ENCODE data around the gene BMPER.

BMPER gene

DNA sequence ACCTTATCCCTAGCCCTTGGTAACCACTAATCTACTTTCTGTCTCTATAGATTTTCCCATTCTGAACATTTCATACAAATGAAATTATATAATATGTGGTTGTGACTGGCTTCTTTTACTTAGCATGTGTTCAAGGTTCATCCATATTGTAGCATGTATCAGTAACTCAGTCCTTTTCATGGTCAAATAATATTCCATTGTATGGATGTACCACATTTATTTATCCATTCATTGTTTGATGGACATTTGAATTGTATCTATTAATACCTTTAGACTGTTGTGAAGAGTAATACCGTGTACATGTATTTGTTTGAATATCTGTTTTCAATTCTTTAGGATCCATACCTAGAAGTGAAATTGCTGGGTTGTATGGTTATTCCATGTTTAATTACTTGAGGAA, 210.2 kb downstream of the BMPER start:
- TF ChIP-seq, protein P1, sequence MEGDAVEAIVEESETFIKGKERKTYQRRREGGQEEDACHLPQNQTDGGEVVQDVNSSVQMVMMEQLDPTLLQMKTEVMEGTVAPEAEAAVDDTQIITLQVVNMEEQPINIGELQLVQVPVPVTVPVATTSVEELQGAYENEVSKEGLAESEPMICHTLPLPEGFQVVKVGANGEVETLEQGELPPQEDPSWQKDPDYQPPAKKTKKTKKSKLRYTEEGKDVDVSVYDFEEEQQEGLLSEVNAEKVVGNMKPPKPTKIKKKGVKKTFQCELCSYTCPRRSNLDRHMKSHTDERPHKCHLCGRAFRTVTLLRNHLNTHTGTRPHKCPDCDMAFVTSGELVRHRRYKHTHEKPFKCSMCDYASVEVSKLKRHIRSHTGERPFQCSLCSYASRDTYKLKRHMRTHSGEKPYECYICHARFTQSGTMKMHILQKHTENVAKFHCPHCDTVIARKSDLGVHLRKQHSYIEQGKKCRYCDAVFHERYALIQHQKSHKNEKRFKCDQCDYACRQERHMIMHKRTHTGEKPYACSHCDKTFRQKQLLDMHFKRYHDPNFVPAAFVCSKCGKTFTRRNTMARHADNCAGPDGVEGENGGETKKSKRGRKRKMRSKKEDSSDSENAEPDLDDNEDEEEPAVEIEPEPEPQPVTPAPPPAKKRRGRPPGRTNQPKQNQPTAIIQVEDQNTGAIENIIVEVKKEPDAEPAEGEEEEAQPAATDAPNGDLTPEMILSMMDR (IDR thresholded peaks at IDR 0.05; ENCODE audit: low read depth, low read length): no peak
- H3K4me3 ChIP-seq (ENCODE audit: low read depth, low read length): no peak overlapping the region
- in situ Hi-C loops (cut with HindIII; ENCODE audit: low sequenced_read_pairs): no loop called here
- DNase-seq (ENCODE audit: low read depth, low spot score): no peak

GRCh38 chr7:34117573-34117972, 212.2 kb downstream of the BMPER start:
- in situ Hi-C loops (cut with HindIII; ENCODE audit: low sequenced_read_pairs): no loop called here
- no peak for DNase-seq (ENCODE audit: low read depth, low spot score)
- TF ChIP-seq, protein P1 (IDR thresholded peaks at IDR 0.05; ENCODE audit: low read depth, low read length): no peak
- H3K4me3 ChIP-seq (ENCODE audit: low read depth, low read length): no peak overlapping the region

DNA sequence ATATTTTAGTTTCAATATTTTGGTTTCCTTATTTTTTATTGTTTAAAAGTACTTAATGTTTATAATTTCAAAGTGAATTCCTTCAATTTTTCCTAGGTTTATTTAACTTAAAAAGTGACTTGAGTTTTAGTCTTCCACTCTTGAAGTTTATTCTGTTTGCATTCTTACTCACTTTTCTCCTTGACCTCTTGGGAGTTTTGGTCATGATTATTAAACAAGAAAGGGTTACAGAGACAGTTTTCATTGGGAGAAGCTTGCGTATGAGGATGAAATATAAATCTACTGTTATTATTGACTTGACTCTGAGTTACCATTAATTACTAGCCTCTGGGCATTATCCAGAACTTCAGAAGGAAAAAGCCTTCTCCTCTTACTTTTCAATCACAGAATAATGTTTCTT, 216.0 kb downstream of the BMPER start:
- H3K4me3 ChIP-seq (ENCODE audit: low read depth, low read length): no peak overlapping the region
- no peak for DNase-seq (ENCODE audit: low read depth, low spot score)
- TF ChIP-seq, protein P1 (IDR thresholded peaks at IDR 0.05; ENCODE audit: low read depth, low read length): no peak
- in situ Hi-C loops (cut with HindIII; ENCODE audit: low sequenced_read_pairs): no loop called here

DNA sequence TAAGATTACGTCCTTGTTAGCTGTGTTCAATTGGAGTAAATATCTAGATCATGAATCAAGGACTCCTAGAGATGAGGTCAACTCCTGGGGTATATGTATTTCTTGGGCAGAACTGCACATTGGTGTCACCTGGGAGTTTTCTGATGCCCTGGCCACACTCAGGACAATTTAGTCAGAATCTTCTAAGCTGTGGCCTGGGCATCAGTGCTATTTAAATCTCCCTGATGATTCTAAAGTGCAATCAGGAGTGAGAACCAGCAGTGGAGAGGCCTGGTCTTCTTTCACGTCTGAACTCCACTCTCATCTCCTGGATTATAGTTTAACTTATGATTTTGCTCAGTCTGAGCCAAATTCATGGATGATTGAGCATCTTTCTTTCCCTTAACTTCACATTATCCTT, 218.0 kb downstream of the BMPER start:
- TF ChIP-seq, protein P1 (IDR thresholded peaks at IDR 0.05; ENCODE audit: low read depth, low read length): no peak
- in situ Hi-C loops (cut with HindIII; ENCODE audit: low sequenced_read_pairs): no loop called here
- H3K4me3 ChIP-seq (ENCODE audit: low read depth, low read length): no peak overlapping the region
- DNase-seq (ENCODE audit: low read depth, low spot score): no peak

GRCh38 chr7:34124765-34125164, 219.4 kb downstream of the BMPER start:
- no peak for DNase-seq (ENCODE audit: low read depth, low spot score)
- H3K4me3 ChIP-seq (ENCODE audit: low read depth, low read length): no peak overlapping the region
- TF ChIP-seq, protein P1 (IDR thresholded peaks at IDR 0.05; ENCODE audit: low read depth, low read length): no peak
- in situ Hi-C loops (cut with HindIII; ENCODE audit: low sequenced_read_pairs): no loop called here

DNA sequence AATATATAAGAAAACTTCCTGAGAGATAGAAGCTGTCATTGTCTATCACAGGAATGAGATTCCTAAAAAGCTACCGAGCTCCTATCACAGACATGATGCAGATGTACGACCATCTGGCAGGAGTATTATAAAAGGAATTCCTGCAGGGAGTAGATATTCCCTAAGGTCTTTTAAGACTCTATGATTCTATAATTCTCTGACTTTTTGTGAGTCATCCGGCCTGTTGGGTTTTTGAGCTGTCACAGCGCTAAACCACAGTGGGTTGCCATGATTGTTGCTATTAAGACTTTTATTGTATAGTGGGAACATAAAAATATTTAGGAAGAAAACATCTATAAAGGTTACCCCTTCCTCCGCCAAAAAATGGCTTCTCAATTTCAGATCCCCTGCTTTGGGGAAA, 223.4 kb downstream of the BMPER start:
- peak; percentile 64 for DNase-seq (ENCODE audit: low read depth, low spot score)
- TF ChIP-seq, protein P1 (IDR thresholded peaks at IDR 0.05; ENCODE audit: low read depth, low read length): no peak
- in situ Hi-C loops (cut with HindIII; ENCODE audit: low sequenced_read_pairs): no loop called here
- H3K4me3 ChIP-seq (ENCODE audit: low read depth, low read length): no peak overlapping the region
